Stimulated activated naive CD8-positive, alpha-beta T cell treated with anti-CD3 and anti-CD28 coated beads, Interleukin-15, amount 100 ng/mL, for 72 hours (primary cell): Measurements from ENCODE around the gene OSBPL9.

Experiments used
- ATAC-seq: fragments of 150-1000 bp; cut with Tn5 transposase; 2 replicates; pipeline ENCODE4 v1.10.0; 2021; ENCODE audit warnings: mild to moderate bottlenecking, moderate library complexity
- DNase-seq, 2 donors: peaks; one replicate each; pipeline ENCODE4 v3.0.0; 2021 to 2022
- H3K27ac Mint-ChIP-seq, 2 donors: one replicate each; pipeline ENCODE4 v1.8.0; 2022; ENCODE audit warnings: mild to moderate bottlenecking in 2 of 2, mixed read lengths in 2 of 2, moderate library complexity in 2 of 2
- H3K27me3 Mint-ChIP-seq: one replicate; pipeline ENCODE4 v1.8.0; 2022; ENCODE audit warnings: mixed read lengths
- H3K4me1 Mint-ChIP-seq: one replicate; pipeline ENCODE4 v1.8.0; 2022; ENCODE audit warnings: mild to moderate bottlenecking, mixed read lengths
- H3K4me3 Mint-ChIP-seq, 2 donors: one replicate each; pipeline ENCODE4 v1.8.0; 2022; ENCODE audit warnings: mild to moderate bottlenecking in 2 of 2, mixed read lengths in 2 of 2, moderate library complexity in 1 of 2
- H3K9me3 Mint-ChIP-seq, 2 donors: one replicate each; pipeline ENCODE4 v1.8.0; 2022; ENCODE audit warnings: mixed read lengths in 2 of 2

Gene OSBPL9

GRCh38 chr1:51616903-51617708 is at the start of gene OSBPL9:
Gene OSBPL9 (plus strand): TSS chr1:51617092. CDS start chr1:51617111, 19 bp downstream.
- ATAC-seq (peak; percentile 95), DNase-seq (peak; percentile 81 to 84)
- H3K27ac Mint-ChIP-seq: peak within 1 kb of the TSS; percentile 99
- H3K4me3 Mint-ChIP-seq: peak within 1 kb of the TSS; percentile 99
- H3K4me1 Mint-ChIP-seq: peaks cover 41% of the 10 kb centered on the region
- no peaks in the 10 kb centered on the region for H3K9me3 Mint-ChIP-seq
- no peaks in the 10 kb centered on the region for H3K27me3 Mint-ChIP-seq

- peaks cover 38% of the 10 kb centered on the region for H3K4me1 Mint-ChIP-seq
- no peaks in the 10 kb centered on the region for H3K27me3 Mint-ChIP-seq
Measured at GRCh38 chr1:51567653-51568052, 49.2 kb upstream of the OSBPL9 start.

GRCh38 chr1:51568231-51568935 is 48.5 kb upstream of the OSBPL9 start:
- Mint-ChIP-seq H3K27me3 (no peaks in the 10 kb centered on the region), H3K4me1 (peaks cover 38% of the 10 kb centered on the region), H3K9me3 (no peaks in the 10 kb centered on the region), H3K27ac (peak overlapping the region; percentile 96 to 99), H3K4me3 (peak overlapping the region; percentile 51)
- ATAC-seq: no peak
- no peak for DNase-seq

More at GRCh38 chr1:51567653-51568052, 49.2 kb upstream of the OSBPL9 start:
- no peak for ATAC-seq
- Mint-ChIP-seq H3K27ac (no peak overlapping the region), H3K4me3 (no peak overlapping the region), H3K9me3 (no peaks in the 10 kb centered on the region)
- no peak for DNase-seq

- peak; percentile 29 to 49 for DNase-seq
- H3K9me3 Mint-ChIP-seq: no peaks in the 10 kb centered on the region
- H3K4me1 Mint-ChIP-seq: peaks cover 38% of the 10 kb centered on the region
- H3K27me3 Mint-ChIP-seq: no peaks in the 10 kb centered on the region
- ATAC-seq: peak; percentile 91
- peak overlapping the region; percentile 96 to 99 for H3K27ac Mint-ChIP-seq
- peak overlapping the region; percentile 51 for H3K4me3 Mint-ChIP-seq
Measured at GRCh38 chr1:51569284-51570062, 47.4 kb upstream of the OSBPL9 start.

GRCh38 chr1:51570063-51570710 is 46.7 kb upstream of the OSBPL9 start:
- ATAC-seq: peak; percentile 63

GRCh38 chr1:51572365-51572764 is 44.5 kb upstream of the OSBPL9 start:
- DNase-seq: no peak
- Mint-ChIP-seq H3K27ac (no peak overlapping the region), H3K4me3 (no peak overlapping the region), H3K4me1 (peaks cover 64% of the 10 kb centered on the region), H3K27me3 (no peaks in the 10 kb centered on the region), H3K9me3 (peaks cover 0 to 3% of the 10 kb centered on the region in 2 donors)
- ATAC-seq: no peak

More at GRCh38 chr1:51570063-51570710, 46.7 kb upstream of the OSBPL9 start:
- Mint-ChIP-seq H3K4me3 (peak overlapping the region; percentile 51), H3K9me3 (no peaks in the 10 kb centered on the region), H3K27me3 (no peaks in the 10 kb centered on the region), H3K27ac (peak overlapping the region; percentile 55 to 99), H3K4me1 (peaks cover 42% of the 10 kb centered on the region)
- no peak for DNase-seq

GRCh38 chr1:51574796-51575195 is 42.1 kb upstream of the OSBPL9 start:
- Mint-ChIP-seq H3K9me3 (peaks cover 0 to 3% of the 10 kb centered on the region in 2 donors), H3K4me3 (no peak overlapping the region), H3K27me3 (no peaks in the 10 kb centered on the region), H3K4me1 (peaks cover 47% of the 10 kb centered on the region), H3K27ac (peak overlapping the region in 1 of 2 donors; percentile 48)
- ATAC-seq: no peak
- no peak for DNase-seq

- peak overlapping the region; percentile 86 to 88 for H3K27ac Mint-ChIP-seq
- peak overlapping the region; percentile 0 to 55 for H3K4me3 Mint-ChIP-seq
- no peak for DNase-seq
- ATAC-seq: peak; percentile 65
- H3K27me3 Mint-ChIP-seq: no peaks in the 10 kb centered on the region
- peaks cover 39% of the 10 kb centered on the region for H3K4me1 Mint-ChIP-seq
- H3K9me3 Mint-ChIP-seq: peaks cover 0 to 3% of the 10 kb centered on the region in 2 donors
Measured at GRCh38 chr1:51575406-51576084, 41.3 kb upstream of the OSBPL9 start.

GRCh38 chr1:51576085-51576444 is 40.8 kb upstream of the OSBPL9 start:
- Mint-ChIP-seq H3K4me3 (peak overlapping the region; percentile 0 to 55), H3K4me1 (peaks cover 34% of the 10 kb centered on the region), H3K27me3 (no peaks in the 10 kb centered on the region), H3K27ac (peak overlapping the region; percentile 86 to 88), H3K9me3 (peaks cover 0 to 3% of the 10 kb centered on the region in 2 donors)
- ATAC-seq: peak; percentile 78
- peak; percentile 5 to 23 for DNase-seq

GRCh38 chr1:51576923-51577322 is 40.0 kb upstream of the OSBPL9 start:
- no peak for DNase-seq
- H3K4me1 Mint-ChIP-seq: peaks cover 32% of the 10 kb centered on the region
- H3K27me3 Mint-ChIP-seq: no peaks in the 10 kb centered on the region
- ATAC-seq: no peak
- H3K9me3 Mint-ChIP-seq: peaks cover 0 to 3% of the 10 kb centered on the region in 2 donors
- H3K4me3 Mint-ChIP-seq: no peak overlapping the region
- H3K27ac Mint-ChIP-seq: peak overlapping the region in 1 of 2 donors; percentile 19

- peaks cover 32% of the 10 kb centered on the region for H3K4me1 Mint-ChIP-seq
- H3K4me3 Mint-ChIP-seq: no peak overlapping the region
- ATAC-seq (no peak), DNase-seq (no peak)
- peaks cover 0 to 3% of the 10 kb centered on the region in 2 donors for H3K9me3 Mint-ChIP-seq
- no peaks in the 10 kb centered on the region for H3K27me3 Mint-ChIP-seq
- no peak overlapping the region for H3K27ac Mint-ChIP-seq
Measured at GRCh38 chr1:51578383-51579109, 38.3 kb upstream of the OSBPL9 start.

GRCh38 chr1:51581238-51581637 is 35.7 kb upstream of the OSBPL9 start:
- H3K4me3 Mint-ChIP-seq: no peak overlapping the region
- no peaks in the 10 kb centered on the region for H3K27me3 Mint-ChIP-seq
- ATAC-seq (no peak), DNase-seq (no peak)
- H3K9me3 Mint-ChIP-seq: no peaks in the 10 kb centered on the region
- peaks cover 17% of the 10 kb centered on the region for H3K4me1 Mint-ChIP-seq
- H3K27ac Mint-ChIP-seq: no peak overlapping the region

- no peak for DNase-seq
- ATAC-seq: no peak
- Mint-ChIP-seq H3K4me1 (peaks cover 3% of the 10 kb centered on the region), H3K9me3 (no peaks in the 10 kb centered on the region), H3K27me3 (no peaks in the 10 kb centered on the region), H3K27ac (no peak overlapping the region), H3K4me3 (no peak overlapping the region)
Measured at GRCh38 chr1:51583532-51583931, 33.4 kb upstream of the OSBPL9 start.

- no peaks in the 10 kb centered on the region for H3K9me3 Mint-ChIP-seq
- H3K27me3 Mint-ChIP-seq: no peaks in the 10 kb centered on the region
- H3K4me1 Mint-ChIP-seq: no peaks in the 10 kb centered on the region
- ATAC-seq: no peak
- no peak overlapping the region for H3K4me3 Mint-ChIP-seq
- no peak overlapping the region for H3K27ac Mint-ChIP-seq
- DNase-seq: no peak
Measured at GRCh38 chr1:51584021-51584420, 32.9 kb upstream of the OSBPL9 start.
